ENCODE measurements around the gene KAT2A. TPM values are rescaled to one million over a fixed set of nuclear protein-coding genes. Genes with fewer than 3 reads are reported as not detected.

The KAT2A gene
- total and polyA plus RNA-seq, 8 donors = 39.9 to 77.6 (median 70.8) TPM

DNA sequence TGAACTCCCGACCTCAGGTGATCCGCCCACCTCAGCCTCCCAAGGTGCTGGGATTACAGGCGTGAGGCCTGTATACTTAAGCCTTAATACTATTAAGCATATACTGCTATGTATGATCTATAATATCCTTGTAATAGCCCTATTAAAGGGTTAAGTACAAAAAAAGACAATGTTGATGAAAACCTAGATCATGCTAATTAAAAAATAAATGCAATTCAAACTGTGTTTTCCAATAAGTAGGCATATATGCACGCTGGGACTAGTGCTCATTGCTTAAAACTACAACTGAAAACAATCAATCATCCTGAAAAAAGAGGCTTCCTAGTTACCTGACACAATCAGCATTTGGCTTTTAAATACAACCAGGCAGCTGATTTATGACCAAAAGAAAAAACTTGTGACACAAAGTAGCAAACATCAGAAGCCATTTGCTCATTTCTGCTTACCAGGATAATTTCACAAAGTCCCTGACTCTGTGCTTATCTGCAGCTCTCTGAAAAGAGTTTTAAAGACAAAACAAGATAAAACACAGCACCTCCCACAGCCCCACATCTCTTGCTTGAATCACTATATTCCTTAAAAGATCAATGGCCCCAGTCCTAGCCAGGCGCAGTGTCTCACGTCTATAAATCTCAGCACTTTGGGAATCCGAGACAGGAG lies 34.0 kb downstream of the KAT2A start:
- H3K27ac ChIP-seq = no peak overlapping the region
- ATAC-seq (no peak), DNase-seq (no peak)
- no peaks in the 10 kb centered on the region for H3K9me3 ChIP-seq
- intact Hi-C loops (cut with DNase I) = no loop called here
- no peak overlapping the region for H3K4me3 ChIP-seq
- TF ChIP-seq, protein P1, sequence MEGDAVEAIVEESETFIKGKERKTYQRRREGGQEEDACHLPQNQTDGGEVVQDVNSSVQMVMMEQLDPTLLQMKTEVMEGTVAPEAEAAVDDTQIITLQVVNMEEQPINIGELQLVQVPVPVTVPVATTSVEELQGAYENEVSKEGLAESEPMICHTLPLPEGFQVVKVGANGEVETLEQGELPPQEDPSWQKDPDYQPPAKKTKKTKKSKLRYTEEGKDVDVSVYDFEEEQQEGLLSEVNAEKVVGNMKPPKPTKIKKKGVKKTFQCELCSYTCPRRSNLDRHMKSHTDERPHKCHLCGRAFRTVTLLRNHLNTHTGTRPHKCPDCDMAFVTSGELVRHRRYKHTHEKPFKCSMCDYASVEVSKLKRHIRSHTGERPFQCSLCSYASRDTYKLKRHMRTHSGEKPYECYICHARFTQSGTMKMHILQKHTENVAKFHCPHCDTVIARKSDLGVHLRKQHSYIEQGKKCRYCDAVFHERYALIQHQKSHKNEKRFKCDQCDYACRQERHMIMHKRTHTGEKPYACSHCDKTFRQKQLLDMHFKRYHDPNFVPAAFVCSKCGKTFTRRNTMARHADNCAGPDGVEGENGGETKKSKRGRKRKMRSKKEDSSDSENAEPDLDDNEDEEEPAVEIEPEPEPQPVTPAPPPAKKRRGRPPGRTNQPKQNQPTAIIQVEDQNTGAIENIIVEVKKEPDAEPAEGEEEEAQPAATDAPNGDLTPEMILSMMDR (IDR thresholded peaks at IDR 0.05) = no peak
- no peaks in the 10 kb centered on the region for H3K4me1 ChIP-seq
- H3K36me3 ChIP-seq = no peaks in the 10 kb centered on the region
- H3K27me3 ChIP-seq = peaks cover 0 to 16% of the 10 kb centered on the region in 2 donors

DNA sequence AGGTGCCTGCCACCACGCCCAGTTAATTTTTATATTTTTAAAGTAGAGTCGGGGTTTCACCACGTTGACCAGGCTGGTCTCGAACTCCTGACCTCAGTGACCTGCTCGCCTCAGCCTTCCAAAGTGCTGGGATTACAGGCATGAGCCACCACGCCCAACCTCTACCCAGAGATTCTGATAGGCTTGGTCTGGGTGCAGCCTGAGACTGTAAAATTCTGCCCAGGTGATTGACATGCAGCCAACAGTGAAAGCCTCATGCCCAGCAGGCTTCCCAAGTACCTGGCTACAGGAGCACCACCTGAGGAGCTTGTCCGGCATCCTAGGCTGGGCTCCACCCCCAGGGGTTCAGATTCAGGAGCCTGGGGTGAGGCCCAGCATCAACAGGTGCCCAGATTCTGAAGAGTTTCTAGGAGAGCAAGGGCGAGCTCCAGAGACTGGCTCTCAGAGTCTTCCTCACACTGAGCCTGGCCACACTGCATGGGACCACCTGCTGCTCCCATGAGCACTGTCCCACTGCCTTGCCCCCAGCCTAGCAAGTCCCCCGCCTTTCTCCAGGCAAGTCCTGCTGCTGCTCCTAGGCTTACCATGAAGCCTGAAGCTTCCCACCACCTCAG lies 39.5 kb downstream of the KAT2A start:
- DNase-seq (no peak), ATAC-seq (no peak)
- no peaks in the 10 kb centered on the region for H3K27me3 ChIP-seq
- no peaks in the 10 kb centered on the region for H3K4me1 ChIP-seq
- intact Hi-C loops (cut with DNase I) = no loop called here
- no peak overlapping the region for H3K27ac ChIP-seq
- H3K36me3 ChIP-seq = no peaks in the 10 kb centered on the region
- no peaks in the 10 kb centered on the region for H3K9me3 ChIP-seq
- TF ChIP-seq, protein P1 (IDR thresholded peaks at IDR 0.05) = no peak
- no peak overlapping the region for H3K4me3 ChIP-seq

DNA sequence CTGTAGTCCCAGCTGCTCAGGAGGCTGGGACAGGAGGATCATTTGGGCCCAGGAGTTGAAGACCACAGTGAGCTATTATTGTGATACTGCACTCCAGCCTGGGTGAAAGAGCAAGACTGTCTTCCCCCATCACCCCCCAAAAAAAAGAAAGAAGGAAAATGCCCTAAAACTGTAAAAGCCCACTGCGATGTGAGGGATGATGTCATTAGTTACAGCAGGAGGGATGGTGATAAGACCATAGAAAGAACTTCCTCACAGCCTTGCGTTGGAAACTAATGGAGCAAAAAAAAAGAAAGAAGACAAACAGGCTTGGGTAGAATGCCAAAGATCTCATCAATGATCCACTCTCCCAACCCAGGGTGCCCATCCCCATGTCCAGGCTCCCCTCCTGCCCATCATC lies 41.6 kb downstream of the KAT2A start:
- no peak overlapping the region for H3K27ac ChIP-seq
- no peak for DNase-seq
- TF ChIP-seq, protein P1 (IDR thresholded peaks at IDR 0.05) = no peak
- no peak overlapping the region for H3K4me3 ChIP-seq
- no peaks in the 10 kb centered on the region for H3K4me1 ChIP-seq
- H3K27me3 ChIP-seq = no peaks in the 10 kb centered on the region
- H3K36me3 ChIP-seq = no peaks in the 10 kb centered on the region
- no peaks in the 10 kb centered on the region for H3K9me3 ChIP-seq
- no peak for ATAC-seq
- intact Hi-C loops (cut with DNase I) = no loop called here

DNA sequence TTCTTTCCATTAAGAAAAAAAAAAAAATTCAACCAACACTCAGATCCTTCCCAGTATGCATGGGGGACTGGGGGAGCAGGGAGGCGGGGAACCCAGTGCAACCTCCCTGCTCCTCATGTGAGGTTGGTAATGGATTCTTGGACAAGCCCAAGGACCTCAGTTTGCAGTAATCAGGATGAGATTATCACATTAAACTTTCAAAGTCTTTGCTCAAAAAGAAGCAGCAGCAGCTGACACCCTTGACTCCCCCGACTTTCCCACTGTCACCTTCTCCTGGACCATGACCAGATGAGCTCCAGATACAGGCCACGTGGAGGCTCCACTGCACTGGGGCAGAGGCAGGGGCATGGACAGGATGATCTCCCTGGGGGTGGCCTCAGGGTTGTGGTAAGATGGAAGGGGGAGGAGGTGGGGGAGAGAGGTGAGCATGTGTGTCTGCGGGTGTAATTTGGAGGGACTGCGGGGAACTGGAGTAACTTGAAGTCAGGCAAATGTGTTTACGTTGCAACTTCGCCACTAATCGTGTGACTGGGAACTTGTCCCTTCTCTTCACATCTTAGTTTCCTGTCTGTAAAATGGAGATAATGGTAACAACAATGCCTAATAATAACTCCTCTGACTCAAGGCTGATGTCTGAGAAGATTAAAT lies 42.6 kb downstream of the KAT2A start:
- no peak for ATAC-seq
- no peak overlapping the region for H3K27ac ChIP-seq
- TF ChIP-seq, protein P1 (IDR thresholded peaks at IDR 0.05) = no peak
- H3K27me3 ChIP-seq = peaks cover 0 to 4% of the 10 kb centered on the region in 2 donors
- H3K4me1 ChIP-seq = no peaks in the 10 kb centered on the region
- no peak for DNase-seq
- no peak overlapping the region for H3K4me3 ChIP-seq
- intact Hi-C loops (cut with DNase I) = no loop called here
- H3K9me3 ChIP-seq = no peaks in the 10 kb centered on the region
- no peaks in the 10 kb centered on the region for H3K36me3 ChIP-seq

DNA sequence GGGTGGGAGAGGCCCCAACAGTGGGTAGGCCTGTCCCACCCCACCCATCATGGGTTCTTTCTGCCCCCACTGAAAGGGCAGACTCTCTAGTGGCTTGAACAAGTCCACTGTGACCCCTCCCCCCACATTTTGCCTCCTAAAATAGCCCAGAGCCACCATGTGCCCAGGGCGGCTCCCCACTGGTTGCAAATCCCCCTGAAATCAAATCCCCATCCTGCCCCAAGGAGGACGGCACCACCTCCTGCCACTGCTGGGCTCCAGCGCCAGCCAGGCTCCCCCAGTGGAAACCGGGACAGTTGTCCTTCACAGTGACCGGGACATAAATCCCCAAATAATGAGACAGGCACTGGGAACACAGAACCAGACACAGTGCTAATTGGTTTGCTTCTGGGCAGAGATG lies 43.4 kb downstream of the KAT2A start:
- H3K4me3 ChIP-seq = no peak overlapping the region
- no peak overlapping the region for H3K27ac ChIP-seq
- H3K9me3 ChIP-seq = no peaks in the 10 kb centered on the region
- intact Hi-C loops (cut with DNase I) = no loop called here
- TF ChIP-seq, protein P1 (IDR thresholded peaks at IDR 0.05) = no peak
- peaks cover 0 to 3% of the 10 kb centered on the region in 2 donors for H3K4me1 ChIP-seq
- no peak for ATAC-seq
- H3K27me3 ChIP-seq = peaks cover 4 to 12% of the 10 kb centered on the region in 2 donors
- no peak for DNase-seq
- H3K36me3 ChIP-seq = no peaks in the 10 kb centered on the region

All from left lung (tissue), 10 donors.